SK-N-SH (cell line): ENCODE measurements around the gene TRAK1. TPM values are rescaled to one million over a fixed set of nuclear protein-coding genes. Genes with fewer than 3 reads are reported as not detected.

Experiments
- CTCF ChIA-PET: fragments of 300-600, 350-600 bp; formaldehyde crosslinking; extraction: SDS; loops from one replicate; lab custom pipeline; 2021; lab: Yijun Ruan, JAX
- POLR2A ChIA-PET: fragments of 350-600 bp; sonication (Branson Sonifier 250); formaldehyde crosslinking; extraction: SDS; loops from one replicate; lab custom pipeline; 2020; ENCODE audit warnings: antibody characterized with exemption, inconsistent platforms; lab: Yijun Ruan, JAX
- DNase-seq: peaks from one replicate; pipeline ENCODE4 v3.0.0; 2012
- H2AFZ ChIP-seq: fragments of 200-600 bp; sonication (generic); 2 replicates; pipeline ENCODE4 v1.8.1; 2016; ENCODE audit warnings: antibody characterized with exemption, mild to moderate bottlenecking, low read depth
- H3F3A ChIP-seq: fragments of 200-600 bp; sonication (generic); replicated peaks from 2 replicates; pipeline ENCODE3; 2016; ENCODE audit warnings: antibody characterized with exemption, mild to moderate bottlenecking; ENCODE audit not compliant: insufficient read depth
- H3K27ac ChIP-seq, 2 experiments: fragments of 200-500 bp in 1 of 2; fragments of 200-600 bp in 1 of 2; sonication (Bioruptor generic) in 1 of 2; sonication (generic), shearing (Covaris generic) in 1 of 2; 2 replicates each; pipeline versions ENCODE4 v1.5.1 to v1.6.1; 2014 to 2016; ENCODE audit warnings: low read depth in 2 of 2, inconsistent platforms in 1 of 2, low read length in 1 of 2, mild to moderate bottlenecking in 1 of 2, mixed read lengths in 1 of 2
- H3K27me3 ChIP-seq: fragments of 200-600 bp; sonication (generic), shearing (Covaris generic); 2 replicates; pipeline ENCODE4 v1.6.1; 2016; ENCODE audit warnings: mixed run types; ENCODE audit not compliant: insufficient read depth
- H3K36me3 ChIP-seq, 2 experiments: fragments of 200-500 bp in 1 of 2; fragments of 200-600 bp in 1 of 2; sonication (Bioruptor generic) in 1 of 2; sonication (generic) in 1 of 2; replicated peaks in 1 of 2; 2 replicates each; pipeline versions ENCODE3 to v1.5.1; 2014 to 2016; ENCODE audit warnings: low read length in 1 of 2, mild to moderate bottlenecking in 1 of 2; ENCODE audit not compliant: insufficient read depth in 2 of 2, control insufficient read depth in 1 of 2
- H3K4me1 ChIP-seq, 2 experiments: fragments of 200-500 bp in 1 of 2; fragments of 200-600 bp in 1 of 2; sonication (Bioruptor generic) in 1 of 2; sonication (generic), shearing (Covaris generic) in 1 of 2; 2 replicates each; pipeline versions ENCODE4 v1.5.1 to v1.6.1; 2014 to 2016; ENCODE audit warnings: low read depth in 1 of 2, low read length in 1 of 2, mixed run types in 1 of 2; ENCODE audit not compliant: insufficient read depth in 2 of 2, control insufficient read depth in 1 of 2
- H3K4me2 ChIP-seq: fragments of 200-600 bp; sonication (generic), shearing (Covaris generic); 2 replicates; pipeline ENCODE4 v1.6.1; 2017; ENCODE audit warnings: mixed run types
- H3K4me3 ChIP-seq, 2 experiments: fragments of 200-500 bp in 1 of 2; fragments of 200-600 bp in 1 of 2; sonication (Bioruptor generic) in 1 of 2; sonication (generic), shearing (Covaris generic) in 1 of 2; 2 replicates each; pipeline versions ENCODE4 v1.5.1 to v1.8.1; 2014 to 2016; ENCODE audit warnings: low read depth in 2 of 2, inconsistent platforms in 1 of 2, low read length in 1 of 2, mild to moderate bottlenecking in 1 of 2, mixed read lengths in 1 of 2, moderate library complexity in 1 of 2
- H3K79me2 ChIP-seq: fragments of 200-600 bp; sonication (generic); 2 replicates; pipeline ENCODE4 v1.8.1; 2017; ENCODE audit warnings: mild to moderate bottlenecking; ENCODE audit not compliant: insufficient read depth
- H3K9ac ChIP-seq: fragments of 200-600 bp; sonication (generic); 2 replicates; pipeline ENCODE4 v1.6.1; 2017; ENCODE audit warnings: mixed run types
- H3K9me2 ChIP-seq: fragments of 200-600 bp; sonication (generic); 2 replicates; pipeline ENCODE4 v1.6.1; 2017; ENCODE audit warnings: mixed run types
- H3K9me3 ChIP-seq: fragments of 200-600 bp; sonication (generic); 2 replicates; pipeline ENCODE4 v1.6.1; 2017; ENCODE audit warnings: mixed run types, mild to moderate bottlenecking, moderate library complexity
- H4K20me1 ChIP-seq: fragments of 200-600 bp; sonication (generic); 2 replicates; pipeline ENCODE4 v1.6.1; 2017; ENCODE audit warnings: mild to moderate bottlenecking, mixed run types; ENCODE audit not compliant: insufficient read depth
- CHD2 ChIP-seq: fragments of 150-350 bp; IDR thresholded peaks from 2 replicates; pipeline ENCODE4 v1.6.1; 2018; ENCODE audit warnings: low read length; ENCODE audit not compliant: partially characterized antibody
- CTCF ChIP-seq: fragments of 200-600 bp; sonication (generic); IDR thresholded peaks from 2 replicates; pipeline ENCODE4 v1.6.1; 2017; ENCODE audit warnings: antibody characterized with exemption, mild to moderate bottlenecking, moderate library complexity
- EP300 ChIP-seq, 2 experiments: IDR thresholded peaks; 2 replicates each; pipeline versions ENCODE4 v1.4.0 to v1.6.1; 2012; ENCODE audit warnings: borderline replicate concordance in 1 of 2, low read depth in 1 of 2, low read length in 1 of 2
- EZH2phosphoT487 ChIP-seq: fragments of 200-600 bp; sonication (generic); IDR thresholded peaks from 2 replicates; pipeline ENCODE4 v1.6.1; 2017; ENCODE audit warnings: low read depth, mixed run types, mild to moderate bottlenecking, antibody characterized with exemption, moderate library complexity, borderline replicate concordance
- FOSL2 ChIP-seq: IDR thresholded peaks from 2 replicates; pipeline ENCODE4 v1.4.0; 2012; ENCODE audit warnings: low read depth, mild to moderate bottlenecking, moderate library complexity, borderline replicate concordance
- FOXJ3 ChIP-seq: sonication (generic); formaldehyde crosslinking; IDR thresholded peaks from 2 replicates; pipeline ENCODE4 v1.5.1; 2020; ENCODE audit warnings: mild to moderate bottlenecking, missing genetic modification reagents
- GABPA ChIP-seq: IDR thresholded peaks from 2 replicates; pipeline ENCODE4 v1.4.0; 2012; ENCODE audit warnings: low read depth, mild to moderate bottlenecking
- JUND ChIP-seq: IDR thresholded peaks from 2 replicates; pipeline ENCODE4 v1.4.0; 2012
- MAX ChIP-seq: IDR thresholded peaks from 2 replicates; pipeline ENCODE4 v1.4.0; 2012; ENCODE audit warnings: low read depth
- NRF1 ChIP-seq: IDR thresholded peaks from 2 replicates; pipeline ENCODE4 v1.6.1; 2012; ENCODE audit warnings: low read depth, mild to moderate bottlenecking, low read length
- PBX3 ChIP-seq: IDR thresholded peaks from 2 replicates; pipeline ENCODE4; 2012
- RAD21 ChIP-seq: IDR thresholded peaks from 2 replicates; pipeline ENCODE4 v1.6.1; 2012; ENCODE audit warnings: mild to moderate bottlenecking, low read length
- REST ChIP-seq: IDR thresholded peaks from 2 replicates; pipeline ENCODE4 v1.6.1; 2012; ENCODE audit warnings: mild to moderate bottlenecking, low read depth, low read length, moderate library complexity
- RXRA ChIP-seq: IDR thresholded peaks from 2 replicates; pipeline ENCODE4 v1.4.0; 2012; ENCODE audit warnings: low read depth, mild to moderate bottlenecking, borderline replicate concordance
- SIN3A ChIP-seq: IDR thresholded peaks from 2 replicates; pipeline ENCODE4 v1.6.1; 2012; ENCODE audit warnings: low read depth, mild to moderate bottlenecking, low read length, moderate library complexity, borderline replicate concordance
- SMC3 ChIP-seq: IDR thresholded peaks from 2 replicates; pipeline ENCODE4 v1.6.1; 2012; ENCODE audit warnings: low read depth, low read length, improper control_type of control experiment
- TCF12 ChIP-seq: IDR thresholded peaks from 2 replicates; pipeline ENCODE4 v1.4.0; 2012
- USF2 ChIP-seq: fragments of 150-350 bp; IDR thresholded peaks from 2 replicates; pipeline ENCODE4 v1.6.1; 2017; ENCODE audit warnings: antibody characterized with exemption, low read length, low read depth, borderline replicate concordance
- YY1 ChIP-seq: IDR thresholded peaks from 2 replicates; pipeline ENCODE4 v1.4.0; 2012; ENCODE audit warnings: low read depth, mild to moderate bottlenecking
- WGBS: methylation state at CpG from one replicate; pipeline ENCODE4 v1.1.6; 2017; ENCODE audit warnings: low lambda C conversion rate; 5-methylcytosine and 5-hydroxymethylcytosine counted together
- polyA plus RNA-seq, 3 experiments: library from polyadenylated mRNA; depleted of rRNA; stranded (reverse); fragments of >200 nt; gene quantifications; 2 replicates each; pipeline ENCODE4 v1.2.3, GENCODE V29; 2012

TRAK1 gene
- polyA plus RNA-seq, 1 of the 3 experiments (the other 2 are of a cell fraction) = 12.5 TPM

- H3K9me3 ChIP-seq = no peaks in the 10 kb centered on the region
- no peaks in the 10 kb centered on the region for H4K20me1 ChIP-seq
- no peak overlapping the region for H2AFZ ChIP-seq
- TF ChIP-seq FOXJ3 (CRISPR knock-in tag) (no peak), EZH2phosphoT487 (no peak), YY1 (no peak), GABPA (no peak), REST (no peak), USF2 (no peak), NRF1 (no peak), CHD2 (no peak)
- TF ChIP-seq, all 33 proteins: peak for 0
- WGBS = 45% methylated on average over 1 of the region's 1 CpG
- DNase-seq = no peak
- ChIA-PET CTCF (interaction anchor here (8.6 kb wide), 1 partner anchor 191 kb away, joined by 169 read pairs; no protein-coding TSS in a partner anchor), POLR2A (no interaction called here)
- no peaks in the 10 kb centered on the region for H3K9me2 ChIP-seq
- H3K27ac ChIP-seq = no peak overlapping the region
- H3K79me2 ChIP-seq = no peaks in the 10 kb centered on the region
- H3K4me3 ChIP-seq = no peak overlapping the region
- no peaks in the 10 kb centered on the region; a peak in 1 of 4 replicates for H3K4me1 ChIP-seq
- H3K27me3 ChIP-seq = peaks cover 8% of the 10 kb centered on the region; the same call in 1 of the 2 replicates
- no peaks in the 10 kb centered on the region for H3K36me3 ChIP-seq
- no peak overlapping the region for H3K9ac ChIP-seq
- no peaks in the 10 kb centered on the region for H3F3A ChIP-seq
- H3K4me2 ChIP-seq = no peak overlapping the region
Measured at GRCh38 chr3:42250761-42251160, 159.6 kb downstream of the TRAK1 start.

GRCh38 chr3:42254566-42254965 is 163.4 kb downstream of the TRAK1 start:
- no peak overlapping the region for H3K9ac ChIP-seq
- ChIA-PET CTCF (interaction anchor here (0.6 to 1.7 kb wide), 5 partner anchors 9 to 287 kb away, joined by 3 to 7 read pairs (median 3); no protein-coding TSS in a partner anchor), POLR2A (no interaction called here)
- 0 out of 4 replicates have a peak, but pooled peaks cover 0 to 5% of the 10 kb centered on the region in 2 experiments for H3K4me1 ChIP-seq
- TF ChIP-seq NRF1 (no peak), GABPA (no peak), EP300 (IDR thresholded peaks at IDR 0.05; ENCODE audit: borderline replicate concordance in 1 of 2, low read depth in 1 of 2, low read length in 1 of 2) (no peak), RXRA (no peak), TCF12 (no peak), FOSL2 (no peak), PBX3 (no peak), CTCF (no peak), RAD21 (no peak), SIN3A (no peak), EZH2phosphoT487 (no peak), SMC3 (no peak), CHD2 (no peak), JUND (no peak), MAX (no peak)
- TF ChIP-seq, all 33 proteins: peak for 0
- H3F3A ChIP-seq = no peaks in the 10 kb centered on the region
- H3K4me3 ChIP-seq = no peak overlapping the region
- no peaks in the 10 kb centered on the region for H3K9me3 ChIP-seq
- WGBS = 62% methylated on average over 3 of the region's 3 CpGs
- H3K9me2 ChIP-seq = no peaks in the 10 kb centered on the region
- H3K27me3 ChIP-seq = no peaks in the 10 kb centered on the region
- H3K36me3 ChIP-seq = no peaks in the 10 kb centered on the region
- no peaks in the 10 kb centered on the region for H3K79me2 ChIP-seq
- no peaks in the 10 kb centered on the region for H4K20me1 ChIP-seq
- no peak overlapping the region for H3K27ac ChIP-seq
- no peak overlapping the region for H2AFZ ChIP-seq
- no peak overlapping the region for H3K4me2 ChIP-seq
- no peak for DNase-seq
